GM12865 (cell line): ENCODE measurements around the gene KLK13.

Experiments
- DNase-seq: peaks from one replicate; pipeline ENCODE4 v3.0.0; 2010; ENCODE audit warnings: low read depth
- H3K4me3 ChIP-seq: 2 replicates; pipeline ENCODE4 v1.5.1; 2011; ENCODE audit warnings: mild to moderate bottlenecking, low read depth, low read length, control low read depth
- CTCF ChIP-seq: IDR thresholded peaks from 2 replicates; pipeline ENCODE4 v1.5.1; 2011; ENCODE audit warnings: low read length, control low read depth, low read depth, inconsistent platforms; ENCODE audit not compliant: insufficient read depth; ENCODE audit errors: missing control alignments

KLK13 gene

GRCh38 chr19:51107406-51108065 lies 42.6 kb upstream of the KLK13 start:
- DNase-seq = peak; percentile 52
- peak overlapping the region; percentile 74 for H3K4me3 ChIP-seq
- peak; percentile 8 for TF ChIP-seq CTCF

GRCh38 chr19:51103926-51104341 lies 39.0 kb upstream of the KLK13 start:
- no peak overlapping the region for H3K4me3 ChIP-seq
- no peak for DNase-seq
- no peak for TF ChIP-seq CTCF

- no peak overlapping the region for H3K4me3 ChIP-seq
Measured at GRCh38 chr19:51102991-51103390, 38.1 kb upstream of the KLK13 start.

GRCh38 chr19:51101171-51101865 lies 36.4 kb upstream of the KLK13 start:
- no peak overlapping the region for H3K4me3 ChIP-seq
- no peak for TF ChIP-seq CTCF
- no peak for DNase-seq

More at GRCh38 chr19:51102991-51103390, 38.1 kb upstream of the KLK13 start:
- no peak for TF ChIP-seq CTCF
- no peak for DNase-seq

- H3K4me3 ChIP-seq = no peak overlapping the region
- DNase-seq = no peak
- no peak for TF ChIP-seq CTCF
Measured at GRCh38 chr19:51100601-51101000, 35.7 kb upstream of the KLK13 start.

GRCh38 chr19:51099047-51099382 lies 34.1 kb upstream of the KLK13 start:
- H3K4me3 ChIP-seq = no peak overlapping the region
- DNase-seq = no peak
- TF ChIP-seq CTCF = no peak

- no peak for TF ChIP-seq CTCF
- no peak for DNase-seq
- no peak overlapping the region for H3K4me3 ChIP-seq
Measured at GRCh38 chr19:51098365-51099046, 33.6 kb upstream of the KLK13 start.
